ENCODE results near the gene ALDOB. TPM values are rescaled to one million over a fixed set of nuclear protein-coding genes. Genes with fewer than 3 reads are reported as not detected.
A peak's percentile ranks its signal among the peaks of the same experiment; 100 is the strongest.

Gene ALDOB
- total RNA-seq, 1 experiment from 2014 or later = not detected

- Histone ChIP-seq H3K23ac (ENCODE audit: insufficient read length, low read depth, low read length) (no peak overlapping the region), H3K23me2 (ENCODE audit: insufficient read length, low read depth, low read length, poor library complexity, severe bottlenecking) (peaks cover 3% of the 10 kb centered on the region), H2BK5ac (ENCODE audit: insufficient read length, low read length) (no peak overlapping the region), H3K9me3 (ENCODE audit: control insufficient read depth, low read depth, low read length) (no peaks in the 10 kb centered on the region), H3T11ph (ENCODE audit: low read length) (no peak overlapping the region), H3K4ac (ENCODE audit: low read depth, low read length) (no peak overlapping the region), H2BK12ac (ENCODE audit: insufficient read length, low read depth, low read length) (no peak overlapping the region), H4K20me1 (ENCODE audit: control insufficient read depth, insufficient read depth, insufficient read length) (peaks cover 2% of the 10 kb centered on the region), H3K9ac (ENCODE audit: extremely low read depth, insufficient read length, low read length) (no peak overlapping the region), H3K4me1 (ENCODE audit: insufficient read depth, low read length) (no peaks in the 10 kb centered on the region), H3K79me2 (ENCODE audit: insufficient read depth, low read length) (peaks cover 23% of the 10 kb centered on the region; the same call in 1 of the 2 replicates), H2BK15ac (ENCODE audit: low read depth, low read length) (no peak overlapping the region), H2AFZ (ENCODE audit: low read length) (no peak overlapping the region), H2BK20ac (ENCODE audit: low read depth, low read length, poor library complexity, severe bottlenecking) (no peak overlapping the region), H4K5ac (ENCODE audit: insufficient read length, low read depth, low read length) (no peak overlapping the region), H3K4me2 (ENCODE audit: insufficient read depth, insufficient read length, low read length) (peak overlapping the region; percentile 60), H3K18ac (ENCODE audit: insufficient read length, low read depth, low read length) (no peak overlapping the region), H3K56ac (ENCODE audit: insufficient read length, low read depth, low read length) (no peak overlapping the region), H3K14ac (ENCODE audit: insufficient read depth, low read length) (no peak overlapping the region), H4K91ac (ENCODE audit: insufficient read length, low read depth, low read length) (no peak overlapping the region), H3K79me1 (ENCODE audit: insufficient read depth, low read depth, low read length, poor library complexity, severe bottlenecking) (peaks cover 7% of the 10 kb centered on the region), H3K27ac (ENCODE audit: insufficient read length, low read depth, low read length) (no peak overlapping the region), H3K27me3 (ENCODE audit: insufficient read depth, low read length) (no peaks in the 10 kb centered on the region), H2AK5ac (ENCODE audit: insufficient read length, low read length) (no peak overlapping the region), H2BK120ac (ENCODE audit: low read depth, low read length, poor library complexity, severe bottlenecking) (no peak overlapping the region), H4K8ac (replicated peaks; ENCODE audit: insufficient read length, low read depth, low read length) (no peak overlapping the region)
- Mint-ChIP-seq H3K4me1 (peaks cover 18 to 20% of the 10 kb centered on the region in 2 experiments), H3K27ac (no peak overlapping the region), H3K4me3 (peak overlapping the region; percentile 97 to 98), H3K36me3 (ENCODE audit: insufficient read depth in 1 of 3, low read depth in 3 of 3) (peaks cover 67 to 75% (median 71%) of the 10 kb centered on the region in 3 experiments), H3K9me3 (peaks cover 14 to 27% of the 10 kb centered on the region in 2 experiments), H3K27me3 (ENCODE audit: low read depth) (no peaks in the 10 kb centered on the region)
- no peak for TF ChIP-seq CTCF (conservative IDR thresholded peaks at IDR 0.05)
- no CpG with 5 or more reads among the region's 2 CpGs for WGBS (ENCODE audit: extremely low coverage, insufficient read length, low lambda C conversion rate)
- no peak for DNase-seq
Measured at GRCh38 chr9:101399643-101399970, 36.0 kb downstream of the ALDOB start.
